Activated T-cell treated with anti-CD3 and anti-CD28 coated beads for 4 hours (primary cell): ENCODE results near the gene RACK1.
"Not testable (repeated sequence)": the region's sequence is repeated elsewhere in the genome, so short reads cannot be mapped to it uniquely, and the experiment has no call there.

Experiments
- DNase-seq: peaks from one replicate; pipeline ENCODE4 v3.0.0-alpha.2; 2020

Gene RACK1

GRCh38 chr5:181212080-181212479 lies 31.6 kb downstream of the RACK1 start:
- DNase-seq = no peak

GRCh38 chr5:181211208-181211607 lies 32.5 kb downstream of the RACK1 start:
- DNase-seq = no peak

- not testable (repeated sequence) for DNase-seq
These were observed 33.0 kb downstream of the RACK1 start for GRCh38 chr5:181210698-181211097.

GRCh38 chr5:181210148-181210547 lies 33.6 kb downstream of the RACK1 start:
- DNase-seq = not testable (repeated sequence)

- not testable (repeated sequence) for DNase-seq
These were observed 34.7 kb downstream of the RACK1 start for GRCh38 chr5:181209006-181209405.

GRCh38 chr5:181207960-181208253 lies 35.8 kb downstream of the RACK1 start:
- DNase-seq = no peak

GRCh38 chr5:181207214-181207959 lies 36.3 kb downstream of the RACK1 start:
- peak; percentile 85 for DNase-seq

- DNase-seq = no peak
These were observed 37.7 kb downstream of the RACK1 start for GRCh38 chr5:181205761-181206649.

- DNase-seq = no peak
These were observed 38.6 kb downstream of the RACK1 start, which contains the start of gene TRIM7 for GRCh38 chr5:181204826-181205760. Gene TRIM7, minus strand, starts transcription at chr5:181205196. Its CDS starts 86 bp downstream, at chr5:181205110.

GRCh38 chr5:181204113-181204825 lies 39.4 kb downstream of the RACK1 start:
- DNase-seq = no peak

- DNase-seq = no peak
These were observed 40.0 kb downstream of the RACK1 start for GRCh38 chr5:181203777-181204112.

- DNase-seq = no peak
These were observed 40.5 kb downstream of the RACK1 start for GRCh38 chr5:181203093-181203711.

GRCh38 chr5:181200816-181201215 lies 42.9 kb downstream of the RACK1 start:
- DNase-seq = no peak

GRCh38 chr5:181199881-181200638 lies 43.6 kb downstream of the RACK1 start:
- no peak for DNase-seq

GRCh38 chr5:181198905-181199519 lies 44.7 kb downstream of the RACK1 start:
- DNase-seq = no peak

- no peak for DNase-seq
These were observed 45.5 kb downstream of the RACK1 start for GRCh38 chr5:181198106-181198685.

GRCh38 chr5:181197326-181197951 lies 46.3 kb downstream of the RACK1 start:
- no peak for DNase-seq

GRCh38 chr5:181195249-181195761 lies 48.4 kb downstream of the RACK1 start:
- DNase-seq = no peak

- DNase-seq = no peak
These were observed 49.0 kb downstream of the RACK1 start for GRCh38 chr5:181194489-181195248.
